Neural progenitor cell (in vitro differentiated cells): ENCODE results near the gene CAMKMT. TPM values are rescaled to one million over a fixed set of nuclear protein-coding genes. Genes with fewer than 3 reads are reported as not detected.
"Not testable (repeated sequence)": the region's sequence is repeated elsewhere in the genome, so short reads cannot be mapped to it uniquely, and the experiment has no call there.

ENCODE experiments used
- DNase-seq: peaks from one replicate; pipeline ENCODE4 v3.0.0-alpha.2; 2016; ENCODE audit warnings: low spot score
- H2AFZ ChIP-seq: fragments of 200-600 bp; sonication (generic); replicated peaks from 2 replicates; pipeline ENCODE4 v1.6.1; 2016; ENCODE audit warnings: antibody characterized with exemption
- H3F3A ChIP-seq: fragments of 200-600 bp; sonication (generic); 2 replicates; pipeline ENCODE4 v1.6.1; 2016; ENCODE audit warnings: antibody characterized with exemption, low read depth
- H3K27ac ChIP-seq: fragments of 200-600 bp; sonication (generic); 2 replicates; pipeline ENCODE4 v1.5.1; 2016; ENCODE audit warnings: mild to moderate bottlenecking
- H3K27me3 ChIP-seq: fragments of 200-600 bp; sonication (generic); 2 replicates; pipeline ENCODE4 v1.6.1; 2016; ENCODE audit warnings: mild to moderate bottlenecking, moderate library complexity
- H3K36me3 ChIP-seq: fragments of 200-600 bp; sonication (generic); 2 replicates; pipeline ENCODE4 v1.5.1; 2016
- H3K4me1 ChIP-seq: fragments of 200-600 bp; sonication (generic); 2 replicates; pipeline ENCODE4 v1.6.1; 2016; ENCODE audit warnings: mixed run types
- H3K4me2 ChIP-seq: fragments of 200-600 bp; sonication (generic); 2 replicates; pipeline ENCODE4 v1.6.1; 2016
- H3K4me3 ChIP-seq: fragments of 200-600 bp; sonication (generic); 2 replicates; pipeline ENCODE4 v1.5.1; 2016
- H3K79me2 ChIP-seq: fragments of 200-600 bp; sonication (generic); 2 replicates; pipeline ENCODE4 v1.6.1; 2016; ENCODE audit warnings: low read depth
- H3K9ac ChIP-seq: fragments of 200-600 bp; sonication (generic); 2 replicates; pipeline ENCODE4 v1.6.1; 2016
- H3K9me3 ChIP-seq: fragments of 200-600 bp; sonication (generic); 2 replicates; pipeline ENCODE4 v1.5.1; 2016; ENCODE audit warnings: low read depth
- H4K20me1 ChIP-seq: fragments of 200-600 bp; sonication (generic); 2 replicates; pipeline ENCODE4 v1.6.1; 2016; ENCODE audit warnings: low read depth
- H3K27ac Mint-ChIP-seq: 3 replicates; pipeline ENCODE4 v1.8.0; 2021; ENCODE audit warnings: mixed read lengths
- H3K27me3 Mint-ChIP-seq: 2 replicates; pipeline ENCODE4 v1.8.0; 2022; ENCODE audit warnings: low read depth, mild to moderate bottlenecking, inconsistent platforms, moderate library complexity, mixed read lengths; ENCODE audit not compliant: insufficient read depth
- H3K36me3 Mint-ChIP-seq: 3 replicates; pipeline ENCODE4 v1.8.0; 2021; ENCODE audit warnings: mixed read lengths
- H3K4me1 Mint-ChIP-seq: 3 replicates; pipeline ENCODE4 v1.8.0; 2021; ENCODE audit warnings: mixed read lengths
- H3K4me3 Mint-ChIP-seq: 3 replicates; pipeline ENCODE4 v1.8.0; 2021; ENCODE audit warnings: mild to moderate bottlenecking, moderate library complexity, mixed read lengths
- H3K9me3 Mint-ChIP-seq: 3 replicates; pipeline ENCODE4 v1.8.0; 2020; ENCODE audit warnings: mixed read lengths
- EZH2 ChIP-seq: fragments of 200-600 bp; sonication (generic); IDR thresholded peaks from 2 replicates; pipeline ENCODE4 v1.6.1; 2017; ENCODE audit warnings: antibody characterized with exemption, mild to moderate bottlenecking, moderate library complexity
- EZH2phosphoT487 ChIP-seq: fragments of 200-600 bp; sonication (generic); IDR thresholded peaks from 2 replicates; pipeline ENCODE4 v1.6.1; 2017; ENCODE audit warnings: antibody characterized with exemption
- total RNA-seq: library from RNA; depleted of rRNA; stranded (reverse); fragments of >200 nt; gene quantifications from 2 replicates; pipeline ENCODE4 v1.2.3, GENCODE V29; 2015; ENCODE audit warnings: low replicate concordance
- TF ChIP-seq, protein P1 (sequence below): fragments of 200-600 bp; sonication (generic); IDR thresholded peaks from 2 replicates; pipeline ENCODE4 v1.5.1; 2017; ENCODE audit warnings: antibody characterized with exemption, mild to moderate bottlenecking

CAMKMT gene
- total RNA-seq, 1 donor from 2014 or later = 28.5 TPM

DNA sequence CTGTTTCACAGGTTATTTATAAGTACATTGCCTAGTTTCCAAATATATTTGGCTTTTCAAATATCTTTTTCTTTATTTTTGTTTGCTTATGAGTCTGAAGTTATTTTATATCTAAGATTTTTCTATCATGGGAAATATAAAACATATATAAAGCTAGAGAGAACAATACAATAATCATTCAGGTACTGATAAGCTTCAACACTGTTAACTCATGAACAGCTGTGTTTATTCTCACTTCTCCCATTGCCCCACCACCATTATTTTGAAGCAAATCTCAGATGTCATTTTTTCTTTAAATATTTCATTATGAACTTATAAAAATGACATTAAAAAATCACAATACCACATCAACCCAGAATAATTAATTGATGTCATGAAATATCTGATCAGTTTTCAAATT lies 9.7 kb downstream of the CAMKMT start:
- Mint-ChIP-seq H3K4me1 (no peaks in the 10 kb centered on the region), H3K27me3 (no peaks in the 10 kb centered on the region), H3K9me3 (no peaks in the 10 kb centered on the region), H3K4me3 (no peak overlapping the region), H3K27ac (no peak overlapping the region), H3K36me3 (no peaks in the 10 kb centered on the region)
- H3F3A ChIP-seq = peaks cover 5% of the 10 kb centered on the region
- H3K36me3 ChIP-seq = peaks cover 4% of the 10 kb centered on the region
- H2AFZ ChIP-seq = no peak overlapping the region
- H3K79me2 ChIP-seq = peaks cover 61% of the 10 kb centered on the region
- no peak overlapping the region for H3K27ac ChIP-seq
- H3K4me1 ChIP-seq = no peaks in the 10 kb centered on the region
- TF ChIP-seq EZH2 = no peak
- TF ChIP-seq, protein P1, sequence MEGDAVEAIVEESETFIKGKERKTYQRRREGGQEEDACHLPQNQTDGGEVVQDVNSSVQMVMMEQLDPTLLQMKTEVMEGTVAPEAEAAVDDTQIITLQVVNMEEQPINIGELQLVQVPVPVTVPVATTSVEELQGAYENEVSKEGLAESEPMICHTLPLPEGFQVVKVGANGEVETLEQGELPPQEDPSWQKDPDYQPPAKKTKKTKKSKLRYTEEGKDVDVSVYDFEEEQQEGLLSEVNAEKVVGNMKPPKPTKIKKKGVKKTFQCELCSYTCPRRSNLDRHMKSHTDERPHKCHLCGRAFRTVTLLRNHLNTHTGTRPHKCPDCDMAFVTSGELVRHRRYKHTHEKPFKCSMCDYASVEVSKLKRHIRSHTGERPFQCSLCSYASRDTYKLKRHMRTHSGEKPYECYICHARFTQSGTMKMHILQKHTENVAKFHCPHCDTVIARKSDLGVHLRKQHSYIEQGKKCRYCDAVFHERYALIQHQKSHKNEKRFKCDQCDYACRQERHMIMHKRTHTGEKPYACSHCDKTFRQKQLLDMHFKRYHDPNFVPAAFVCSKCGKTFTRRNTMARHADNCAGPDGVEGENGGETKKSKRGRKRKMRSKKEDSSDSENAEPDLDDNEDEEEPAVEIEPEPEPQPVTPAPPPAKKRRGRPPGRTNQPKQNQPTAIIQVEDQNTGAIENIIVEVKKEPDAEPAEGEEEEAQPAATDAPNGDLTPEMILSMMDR = no peak
- TF ChIP-seq EZH2phosphoT487 = no peak
- H3K4me3 ChIP-seq = no peak overlapping the region
- H4K20me1 ChIP-seq = no peaks in the 10 kb centered on the region
- no peak overlapping the region for H3K9ac ChIP-seq
- no peak for DNase-seq
- H3K4me2 ChIP-seq = no peak overlapping the region
- no peaks in the 10 kb centered on the region for H3K27me3 ChIP-seq
- no peaks in the 10 kb centered on the region for H3K9me3 ChIP-seq

DNA sequence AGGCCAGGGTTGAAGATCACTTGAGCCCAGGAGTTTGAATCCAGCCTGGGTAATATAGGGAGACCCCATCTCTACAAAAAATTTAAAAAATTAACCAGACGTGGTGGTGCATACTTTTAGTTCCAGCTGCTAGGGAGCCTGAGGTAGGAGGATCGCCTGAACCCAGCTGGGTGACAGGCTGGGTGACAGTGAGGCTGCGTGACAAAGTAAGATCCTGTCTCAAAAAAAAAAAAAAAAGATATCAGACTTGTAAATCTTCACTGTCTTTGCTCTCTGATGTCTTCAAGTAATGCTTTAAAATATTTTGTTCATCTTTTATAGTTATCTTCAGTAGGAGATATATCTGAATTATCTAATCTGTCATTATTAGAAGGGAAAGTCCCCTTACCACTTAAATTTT lies 10.5 kb downstream of the CAMKMT start:
- H3K27ac ChIP-seq = no peak overlapping the region
- no peaks in the 10 kb centered on the region for H3K27me3 ChIP-seq
- Mint-ChIP-seq H3K4me1 (no peaks in the 10 kb centered on the region), H3K36me3 (no peaks in the 10 kb centered on the region), H3K27me3 (no peaks in the 10 kb centered on the region), H3K9me3 (no peaks in the 10 kb centered on the region), H3K27ac (no peak overlapping the region), H3K4me3 (no peak overlapping the region)
- peaks cover 5% of the 10 kb centered on the region for H3F3A ChIP-seq
- H3K4me3 ChIP-seq = no peak overlapping the region
- peaks cover 4% of the 10 kb centered on the region for H3K36me3 ChIP-seq
- H4K20me1 ChIP-seq = no peaks in the 10 kb centered on the region
- no peaks in the 10 kb centered on the region for H3K4me1 ChIP-seq
- DNase-seq = no peak
- H2AFZ ChIP-seq = no peak overlapping the region
- no peaks in the 10 kb centered on the region for H3K9me3 ChIP-seq
- H3K4me2 ChIP-seq = no peak overlapping the region
- no peak overlapping the region for H3K9ac ChIP-seq
- H3K79me2 ChIP-seq = peaks cover 59% of the 10 kb centered on the region
- TF ChIP-seq EZH2phosphoT487 = no peak
- TF ChIP-seq, protein P1 = no peak
- TF ChIP-seq EZH2 = no peak

DNA sequence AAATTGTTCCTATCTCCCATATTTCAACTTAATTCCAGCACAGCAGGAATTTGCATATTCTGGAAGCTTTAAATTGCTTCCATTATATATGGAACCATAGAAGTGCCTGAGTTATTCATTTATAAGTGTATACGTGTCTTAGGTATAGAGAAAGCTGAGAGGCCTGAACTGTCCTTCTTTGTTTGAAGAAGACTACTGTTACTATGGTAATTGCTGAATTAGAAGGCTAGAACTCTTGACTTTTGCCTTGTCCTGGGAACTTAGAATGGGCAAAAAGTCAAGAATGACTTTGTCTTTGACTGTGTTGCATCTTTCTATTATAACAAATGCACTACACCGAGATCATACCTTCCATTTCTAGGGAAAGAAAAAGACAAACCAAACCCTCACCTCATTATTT lies 15.7 kb downstream of the CAMKMT start:
- Histone ChIP-seq H3K79me2 (peaks cover 23% of the 10 kb centered on the region), H3K9me3 (no peaks in the 10 kb centered on the region), H3K4me1 (no peaks in the 10 kb centered on the region), H3K9ac (no peak overlapping the region), H3K27me3 (no peaks in the 10 kb centered on the region), H3F3A (peaks cover 5% of the 10 kb centered on the region), H3K4me3 (no peak overlapping the region), H3K36me3 (peaks cover 21% of the 10 kb centered on the region), H2AFZ (no peak overlapping the region), H3K4me2 (no peak overlapping the region), H4K20me1 (no peaks in the 10 kb centered on the region), H3K27ac (no peak overlapping the region)
- TF ChIP-seq EZH2 (no peak), EZH2phosphoT487 (no peak)
- TF ChIP-seq, protein P1 = no peak
- Mint-ChIP-seq H3K27ac (no peak overlapping the region), H3K36me3 (peaks cover 2% of the 10 kb centered on the region), H3K4me3 (no peak overlapping the region), H3K4me1 (no peaks in the 10 kb centered on the region), H3K9me3 (no peaks in the 10 kb centered on the region), H3K27me3 (no peaks in the 10 kb centered on the region)
- no peak for DNase-seq

DNA sequence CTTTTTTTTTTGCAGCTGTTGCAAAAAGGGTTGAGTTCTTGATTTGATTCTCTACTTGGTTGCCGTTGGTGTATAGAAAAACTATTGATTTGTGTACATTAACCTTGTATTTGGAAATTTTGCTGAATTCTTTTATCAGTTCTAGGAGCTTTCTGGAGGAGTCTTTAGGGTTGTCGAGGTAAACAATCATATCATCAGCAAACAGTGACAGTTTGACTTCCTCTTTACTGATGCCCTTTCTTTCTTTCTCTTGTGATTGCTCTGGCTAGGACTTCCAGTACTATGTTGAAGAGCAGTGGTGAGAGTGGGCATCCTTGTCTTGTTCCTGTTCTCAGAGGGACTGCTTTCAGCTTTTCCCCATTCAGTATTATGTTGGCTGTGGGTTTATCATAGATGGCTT lies 23.5 kb downstream of the CAMKMT start:
- H3F3A ChIP-seq = peaks cover 18% of the 10 kb centered on the region
- DNase-seq, H3K36me3 ChIP-seq, H3K27me3 ChIP-seq, H3K27ac Mint-ChIP-seq, H3K4me1 Mint-ChIP-seq, H4K20me1 ChIP-seq, H3K4me3 Mint-ChIP-seq, H2AFZ ChIP-seq, H3K4me1 ChIP-seq, H3K9me3 ChIP-seq, H3K9ac ChIP-seq, H3K27me3 Mint-ChIP-seq, H3K27ac ChIP-seq, H3K4me2 ChIP-seq, H3K4me3 ChIP-seq: not testable (repeated sequence)
- Mint-ChIP-seq H3K36me3 (peaks cover 14% of the 10 kb centered on the region), H3K9me3 (peaks cover 35% of the 10 kb centered on the region)
- H3K79me2 ChIP-seq = peaks cover 76% of the 10 kb centered on the region
